NCI-H1092 (cell line): ENCODE data around the gene BBX.
"Not testable (repeated sequence)": the region's sequence is repeated elsewhere in the genome, so short reads cannot be mapped to it uniquely, and the experiment has no call there.

Experiments
- DNase-seq: peaks from one replicate; lab custom pipeline; 2025; lab: John Stamatoyannopoulos, UW

The BBX gene

GRCh38 chr3:107803170-107803569 lies 280.4 kb downstream of the BBX start:
- DNase-seq: no peak

GRCh38 chr3:107806021-107806420 lies 283.3 kb downstream of the BBX start:
- no peak for DNase-seq

- DNase-seq: no peak
Observed at GRCh38 chr3:107806536-107806935, 283.8 kb downstream of the BBX start.

- DNase-seq: no peak
Observed at GRCh38 chr3:107810171-107811071, 287.7 kb downstream of the BBX start.

GRCh38 chr3:107813026-107813425 lies 290.3 kb downstream of the BBX start:
- no peak for DNase-seq

GRCh38 chr3:107816107-107816506 lies 293.3 kb downstream of the BBX start:
- no peak for DNase-seq

- DNase-seq: no peak
Observed at GRCh38 chr3:107817076-107817475, 294.3 kb downstream of the BBX start.

- no peak for DNase-seq
Observed at GRCh38 chr3:107818025-107818424, 295.3 kb downstream of the BBX start.

GRCh38 chr3:107819656-107820055 lies 296.9 kb downstream of the BBX start:
- DNase-seq: no peak

- no peak for DNase-seq
Observed at GRCh38 chr3:107822308-107822707, 299.5 kb downstream of the BBX start.

GRCh38 chr3:107824822-107825371 lies 302.1 kb downstream of the BBX start:
- DNase-seq: no peak

GRCh38 chr3:107825556-107825955 lies 302.8 kb downstream of the BBX start:
- DNase-seq: no peak

- DNase-seq: no peak
Observed at GRCh38 chr3:107826727-107827126, 304.0 kb downstream of the BBX start.

GRCh38 chr3:107829185-107829584 lies 306.4 kb downstream of the BBX start:
- DNase-seq: no peak

- no peak for DNase-seq
Observed at GRCh38 chr3:107831590-107831989, 308.8 kb downstream of the BBX start.

- DNase-seq: no peak
Observed at GRCh38 chr3:107833043-107833442, 310.3 kb downstream of the BBX start.

GRCh38 chr3:107833722-107834416 lies 311.1 kb downstream of the BBX start:
- DNase-seq: no peak

GRCh38 chr3:107835001-107835400 lies 312.2 kb downstream of the BBX start:
- not testable (repeated sequence) for DNase-seq

- no peak for DNase-seq
Observed at GRCh38 chr3:107837895-107838612, 315.3 kb downstream of the BBX start.

- no peak for DNase-seq
Observed at GRCh38 chr3:107841831-107842230, 319.1 kb downstream of the BBX start.

- DNase-seq: no peak
Observed at GRCh38 chr3:107842940-107843339, 320.2 kb downstream of the BBX start.
